Activated CD8-positive, alpha-beta memory T cell treated with anti-CD3 and anti-CD28 coated beads for 48 hours (primary cell): ENCODE data around the gene CNDP2.
A peak's percentile ranks its signal among the peaks of the same experiment; 100 is the strongest.

ENCODE experiments used
- DNase-seq, 3 experiments: peaks; one replicate each; pipeline ENCODE4 v3.0.0-alpha.2; 2020; ENCODE audit warnings: low read depth in 2 of 3, low spot score in 2 of 3

Gene CNDP2

GRCh38 chr18:74495581-74496507, at the start of gene CNDP2:
CNDP2 (plus strand) TSS chr18:74496363; CDS start chr18:74499974, 3,611 bp downstream.
- peak; percentile 98 to 99 (median 98) for DNase-seq

- no peak for DNase-seq
Observed at GRCh38 chr18:74446631-74447403, 49.3 kb upstream of the CNDP2 start.

- DNase-seq: no peak
Observed at GRCh38 chr18:74447404-74448152, 48.6 kb upstream of the CNDP2 start.

GRCh38 chr18:74450626-74451025, 45.5 kb upstream of the CNDP2 start:
- DNase-seq: no peak

- no peak for DNase-seq
Observed at GRCh38 chr18:74451148-74451547, 45.0 kb upstream of the CNDP2 start.

GRCh38 chr18:74453016-74453566, 43.1 kb upstream of the CNDP2 start:
- no peak for DNase-seq

GRCh38 chr18:74453642-74454198, 42.4 kb upstream of the CNDP2 start:
- no peak for DNase-seq

GRCh38 chr18:74454279-74454751, 41.8 kb upstream of the CNDP2 start:
- no peak for DNase-seq

GRCh38 chr18:74455386-74455785, 40.8 kb upstream of the CNDP2 start:
- no peak for DNase-seq

- DNase-seq: no peak
Observed at GRCh38 chr18:74456017-74456348, 40.2 kb upstream of the CNDP2 start.

- no peak for DNase-seq
Observed at GRCh38 chr18:74456349-74457042, 39.7 kb upstream of the CNDP2 start.

- no peak for DNase-seq
Observed at GRCh38 chr18:74457043-74457724, 39.0 kb upstream of the CNDP2 start, which contains the start of gene DIPK1C. DIPK1C (minus strand) TSS chr18:74457308; CDS start chr18:74457259, 49 bp downstream.

GRCh38 chr18:74457725-74458421, 38.3 kb upstream of the CNDP2 start:
- no peak for DNase-seq

GRCh38 chr18:74459889-74460288, 36.3 kb upstream of the CNDP2 start:
- no peak for DNase-seq

GRCh38 chr18:74460825-74461224, 35.3 kb upstream of the CNDP2 start:
- DNase-seq: no peak

- DNase-seq: no peak
Observed at GRCh38 chr18:74463254-74463653, 32.9 kb upstream of the CNDP2 start.

GRCh38 chr18:74463983-74464382, 32.2 kb upstream of the CNDP2 start:
- no peak for DNase-seq

- no peak for DNase-seq
Observed at GRCh38 chr18:74465775-74466174, 30.4 kb upstream of the CNDP2 start.

GRCh38 chr18:74468547-74469061, 27.6 kb upstream of the CNDP2 start:
- no peak for DNase-seq
